Measurements from ENCODE around the gene TAAR2.

The TAAR2 gene

GRCh38 chr6:132596201-132596600, 27.9 kb downstream of the TAAR2 start:
- H3K4me3 ChIP-seq (ENCODE audit: low read depth, low read length), result no peak overlapping the region
- no peak for DNase-seq (ENCODE audit: low read depth)
- no peak for TF ChIP-seq CTCF (IDR thresholded peaks at IDR 0.05; ENCODE audit: insufficient read depth, low read depth, low read length, missing control alignments)

- no peak for TF ChIP-seq CTCF (IDR thresholded peaks at IDR 0.05; ENCODE audit: insufficient read depth, low read depth, low read length, missing control alignments)
- no peak for DNase-seq (ENCODE audit: low read depth)
- H3K4me3 ChIP-seq (ENCODE audit: low read depth, low read length), result no peak overlapping the region
Measured at GRCh38 chr6:132592855-132593254, 31.2 kb downstream of the TAAR2 start.

GRCh38 chr6:132590362-132590761, 33.7 kb downstream of the TAAR2 start:
- H3K4me3 ChIP-seq (ENCODE audit: low read depth, low read length), result no peak overlapping the region
- no peak for DNase-seq (ENCODE audit: low read depth)
- TF ChIP-seq CTCF (IDR thresholded peaks at IDR 0.05; ENCODE audit: insufficient read depth, low read depth, low read length, missing control alignments), result no peak

GRCh38 chr6:132589454-132589853, 34.6 kb downstream of the TAAR2 start, which contains the start of gene TAAR5:
Gene TAAR5 (minus strand): TSS chr6:132589741. CDS start chr6:132589686, 55 bp downstream.
- DNase-seq (ENCODE audit: low read depth), result no peak
- no peak for TF ChIP-seq CTCF (IDR thresholded peaks at IDR 0.05; ENCODE audit: insufficient read depth, low read depth, low read length, missing control alignments)
- no peak within 1 kb of the TSS for H3K4me3 ChIP-seq (ENCODE audit: low read depth, low read length)

- TF ChIP-seq CTCF (IDR thresholded peaks at IDR 0.05; ENCODE audit: insufficient read depth, low read depth, low read length, missing control alignments), result no peak
- no peak overlapping the region for H3K4me3 ChIP-seq (ENCODE audit: low read depth, low read length)
- DNase-seq (ENCODE audit: low read depth), result no peak
Measured at GRCh38 chr6:132587424-132587823, 36.7 kb downstream of the TAAR2 start.

GRCh38 chr6:132584698-132585097, 39.4 kb downstream of the TAAR2 start:
- no peak for TF ChIP-seq CTCF (IDR thresholded peaks at IDR 0.05; ENCODE audit: insufficient read depth, low read depth, low read length, missing control alignments)
- DNase-seq (ENCODE audit: low read depth), result no peak

GRCh38 chr6:132571774-132572173, 52.3 kb downstream of the TAAR2 start:
- no peak for DNase-seq (ENCODE audit: low read depth)
- no peak overlapping the region for H3K4me3 ChIP-seq (ENCODE audit: low read depth, low read length)
- no peak for TF ChIP-seq CTCF (IDR thresholded peaks at IDR 0.05; ENCODE audit: insufficient read depth, low read depth, low read length, missing control alignments)

More at GRCh38 chr6:132584698-132585097, 39.4 kb downstream of the TAAR2 start:
- H3K4me3 ChIP-seq (ENCODE audit: low read depth, low read length), result no peak overlapping the region
